ENCODE results near the gene GLT8D2. TPM values are rescaled to one million over a fixed set of nuclear protein-coding genes. Genes with fewer than 3 reads are reported as not detected.
A peak's percentile ranks its signal among the peaks of the same experiment; 100 is the strongest.

GLT8D2 gene, protein sequence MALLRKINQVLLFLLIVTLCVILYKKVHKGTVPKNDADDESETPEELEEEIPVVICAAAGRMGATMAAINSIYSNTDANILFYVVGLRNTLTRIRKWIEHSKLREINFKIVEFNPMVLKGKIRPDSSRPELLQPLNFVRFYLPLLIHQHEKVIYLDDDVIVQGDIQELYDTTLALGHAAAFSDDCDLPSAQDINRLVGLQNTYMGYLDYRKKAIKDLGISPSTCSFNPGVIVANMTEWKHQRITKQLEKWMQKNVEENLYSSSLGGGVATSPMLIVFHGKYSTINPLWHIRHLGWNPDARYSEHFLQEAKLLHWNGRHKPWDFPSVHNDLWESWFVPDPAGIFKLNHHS
- polyA plus RNA-seq (2012; ENCODE audit: missing spikeins) = 1.2 TPM

DNA sequence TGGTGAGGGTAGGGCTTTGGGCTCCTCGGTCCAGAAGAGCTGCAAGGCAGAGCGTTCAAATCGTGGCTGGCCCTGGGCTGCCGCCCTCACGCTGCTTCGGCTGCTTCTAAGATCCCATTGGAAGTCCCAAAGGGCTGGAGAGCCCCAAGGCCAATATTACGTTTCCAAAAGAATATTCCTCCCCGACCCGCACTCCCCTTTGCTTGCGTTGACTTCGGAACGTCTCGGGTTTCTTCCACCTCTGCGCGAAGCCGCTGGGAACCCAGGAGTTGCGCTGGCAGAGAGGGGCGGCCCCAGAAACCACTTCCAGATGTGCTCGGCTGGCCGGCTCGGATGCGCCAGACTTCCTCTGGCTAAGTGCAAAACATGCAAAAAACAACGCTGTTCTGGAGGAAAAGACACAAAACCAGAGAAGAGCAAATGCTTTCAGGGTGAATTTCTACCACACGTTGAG lies at the start of gene GLT8D2:
GLT8D2 (minus strand) TSS at position 285 of the 454 bp plus-strand sequence. CDS start 30,539 bp downstream, outside the sequence.
- no peak for DNase-seq (ENCODE audit: insufficient read length)
- no peak for TF ChIP-seq POLR2A (IDR thresholded peaks at IDR 0.05; ENCODE audit: low read depth, low read length)
- no peak for TF ChIP-seq POLR2AphosphoS5 (IDR thresholded peaks at IDR 0.05; ENCODE audit: low read depth, low read length)
- no peak for TF ChIP-seq TAF1 (IDR thresholded peaks at IDR 0.05; ENCODE audit: borderline replicate concordance, low read depth, low read length)
- no peak for FAIRE-seq

DNA sequence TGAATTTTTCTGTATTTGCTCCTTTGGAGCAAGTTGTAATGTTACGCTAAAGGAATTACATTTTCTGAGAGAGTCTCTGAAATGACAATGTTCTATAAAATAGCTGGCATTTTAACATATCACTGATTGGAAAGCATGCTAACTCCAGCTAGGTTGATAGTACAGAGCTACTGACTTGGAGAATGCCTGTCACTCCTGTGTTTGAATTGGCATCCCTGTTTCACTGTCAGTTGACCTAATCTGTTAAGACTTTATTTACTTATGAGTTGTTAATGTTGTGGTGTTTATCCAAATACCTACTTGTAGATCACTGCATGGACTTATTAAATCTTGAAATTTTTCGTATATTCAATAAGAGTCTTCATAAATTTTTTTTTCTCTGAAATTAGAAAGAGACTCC lies 48.0 kb upstream of the GLT8D2 start:
- DNase-seq (ENCODE audit: insufficient read length) = no peak
- FAIRE-seq = no peak
- TF ChIP-seq POLR2AphosphoS5 (IDR thresholded peaks at IDR 0.05; ENCODE audit: low read depth, low read length) (no peak), POLR2A (IDR thresholded peaks at IDR 0.05; ENCODE audit: low read depth, low read length) (no peak), TAF1 (IDR thresholded peaks at IDR 0.05; ENCODE audit: borderline replicate concordance, low read depth, low read length) (no peak)

DNA sequence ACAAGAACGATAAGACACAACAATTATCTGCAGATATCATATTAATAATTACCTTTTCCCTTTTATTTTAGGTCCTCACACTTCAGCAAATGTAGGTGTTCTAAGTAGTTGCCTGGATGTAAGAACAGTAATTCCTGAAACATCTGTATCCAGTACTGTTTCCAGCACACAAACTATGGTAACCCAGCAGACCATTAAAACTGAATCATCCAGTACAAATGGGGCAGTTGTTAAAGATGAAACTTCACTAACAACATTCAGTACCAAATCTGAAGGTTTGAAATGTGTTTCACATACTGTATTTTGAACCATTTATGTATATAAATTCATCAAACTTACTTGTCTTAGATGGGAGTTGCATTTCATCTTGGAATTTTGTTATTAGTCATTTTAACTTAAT lies 45.3 kb upstream of the GLT8D2 start:
- TF ChIP-seq TAF1 (IDR thresholded peaks at IDR 0.05; ENCODE audit: borderline replicate concordance, low read depth, low read length) (no peak), POLR2AphosphoS5 (IDR thresholded peaks at IDR 0.05; ENCODE audit: low read depth, low read length) (no peak), POLR2A (IDR thresholded peaks at IDR 0.05; ENCODE audit: low read depth, low read length) (no peak)
- FAIRE-seq (peak; percentile 60), DNase-seq (ENCODE audit: insufficient read length) (no peak)

DNA sequence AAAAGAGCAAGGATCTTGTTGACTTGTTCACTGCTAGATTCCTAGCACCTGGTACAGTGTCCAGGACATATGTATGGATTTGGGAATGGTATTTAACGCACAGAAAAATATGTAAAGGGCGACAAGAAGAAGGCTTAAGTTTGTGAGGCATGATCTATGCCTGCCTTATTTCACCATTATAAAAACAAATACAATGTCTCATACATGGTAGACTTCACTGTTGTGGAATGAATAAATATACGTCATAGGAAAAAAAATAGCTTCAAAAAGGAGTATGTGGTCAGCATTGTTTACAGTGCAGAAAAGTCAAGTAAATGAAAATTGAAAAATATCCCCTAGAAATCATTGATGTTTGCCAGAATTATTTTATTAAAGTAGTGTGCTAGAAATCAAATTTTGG lies 44.3 kb upstream of the GLT8D2 start:
- DNase-seq (ENCODE audit: insufficient read length) (no peak), FAIRE-seq (no peak)
- TF ChIP-seq POLR2AphosphoS5 (IDR thresholded peaks at IDR 0.05; ENCODE audit: low read depth, low read length) (no peak), POLR2A (IDR thresholded peaks at IDR 0.05; ENCODE audit: low read depth, low read length) (no peak), TAF1 (IDR thresholded peaks at IDR 0.05; ENCODE audit: borderline replicate concordance, low read depth, low read length) (no peak)

DNA sequence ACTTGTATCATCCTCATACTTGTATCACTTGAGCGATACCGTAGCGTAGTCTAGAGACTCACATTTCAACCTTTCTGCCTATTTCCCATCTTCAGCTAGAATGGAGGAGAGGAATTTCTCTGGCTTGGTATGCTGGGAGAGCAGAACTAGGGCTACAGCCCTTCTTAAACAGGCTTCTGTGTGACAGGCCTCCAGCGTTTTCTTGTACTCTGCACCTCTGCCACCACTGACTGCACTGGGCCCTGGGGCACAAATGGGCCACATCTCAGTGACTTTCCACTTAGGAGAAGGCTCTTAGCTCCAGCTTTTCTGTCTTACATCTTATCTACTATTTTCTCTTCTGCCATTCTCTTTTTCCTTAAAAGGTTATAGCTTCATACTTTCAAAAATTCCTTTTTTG lies 41.1 kb upstream of the GLT8D2 start:
- FAIRE-seq (no peak), DNase-seq (ENCODE audit: insufficient read length) (no peak)
- TF ChIP-seq POLR2A (IDR thresholded peaks at IDR 0.05; ENCODE audit: low read depth, low read length) (no peak), TAF1 (IDR thresholded peaks at IDR 0.05; ENCODE audit: borderline replicate concordance, low read depth, low read length) (no peak), POLR2AphosphoS5 (IDR thresholded peaks at IDR 0.05; ENCODE audit: low read depth, low read length) (no peak)

DNA sequence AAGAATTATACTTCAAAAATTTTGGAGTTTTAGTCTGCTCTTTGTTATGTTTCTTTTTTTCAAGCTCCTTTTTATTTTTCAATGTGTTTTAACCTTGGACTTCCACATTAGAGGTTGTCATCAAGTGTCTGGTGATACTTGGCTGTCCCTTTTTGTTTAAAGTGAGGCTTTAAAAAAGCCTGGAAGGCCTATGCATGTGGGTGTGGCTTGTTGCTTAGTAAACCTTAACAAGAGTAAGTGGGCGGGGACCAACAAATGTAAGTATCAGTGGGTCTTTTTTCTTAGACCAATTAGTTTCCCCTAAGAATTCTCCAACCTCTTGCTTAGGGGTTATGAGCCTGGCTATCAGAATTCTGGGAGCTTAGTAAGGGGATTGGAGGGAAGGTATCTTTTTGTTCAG lies 40.7 kb upstream of the GLT8D2 start:
- no peak for FAIRE-seq
- DNase-seq (ENCODE audit: insufficient read length) = no peak
- TF ChIP-seq TAF1 (IDR thresholded peaks at IDR 0.05; ENCODE audit: borderline replicate concordance, low read depth, low read length) (no peak), POLR2AphosphoS5 (IDR thresholded peaks at IDR 0.05; ENCODE audit: low read depth, low read length) (no peak), POLR2A (IDR thresholded peaks at IDR 0.05; ENCODE audit: low read depth, low read length) (no peak)

DNA sequence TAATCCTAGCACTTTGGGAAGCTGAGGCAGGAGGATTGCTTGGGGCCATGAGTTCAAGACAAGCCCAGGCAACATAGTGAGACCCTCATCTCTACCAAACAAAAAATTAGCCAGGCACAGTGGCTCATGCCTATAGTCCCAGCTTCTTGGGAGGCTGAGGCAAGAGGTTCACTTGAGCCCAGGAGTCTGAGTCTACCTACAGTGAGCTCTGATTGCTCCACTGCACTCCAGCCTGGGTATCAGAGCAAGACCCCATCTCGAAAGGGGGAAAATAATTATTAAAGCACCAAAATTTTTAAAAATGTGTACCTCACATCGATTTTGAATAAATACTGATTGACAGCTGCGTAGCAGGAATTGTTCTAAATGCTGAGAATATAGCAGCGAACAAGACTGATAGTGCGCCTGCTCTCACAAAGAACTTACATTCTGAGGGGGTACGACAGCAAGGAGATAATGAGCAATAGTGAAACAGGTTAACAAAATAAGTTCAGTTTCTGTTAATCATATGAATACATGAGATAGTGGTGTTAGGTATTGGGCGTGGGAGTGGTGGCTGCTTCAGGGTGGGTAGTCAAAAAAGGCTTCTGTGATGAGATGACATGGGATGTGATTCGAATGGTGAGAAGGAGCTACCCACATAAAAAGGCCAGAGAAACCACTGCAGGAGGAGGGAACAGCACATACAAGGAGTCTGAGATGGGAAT lies 33.9 kb upstream of the GLT8D2 start:
- FAIRE-seq (peak; percentile 30), DNase-seq (ENCODE audit: insufficient read length) (no peak)
- TF ChIP-seq TAF1 (IDR thresholded peaks at IDR 0.05; ENCODE audit: borderline replicate concordance, low read depth, low read length) = no peak
- no peak for TF ChIP-seq POLR2AphosphoS5 (IDR thresholded peaks at IDR 0.05; ENCODE audit: low read depth, low read length)
- no peak for TF ChIP-seq POLR2A (IDR thresholded peaks at IDR 0.05; ENCODE audit: low read depth, low read length)

DNA sequence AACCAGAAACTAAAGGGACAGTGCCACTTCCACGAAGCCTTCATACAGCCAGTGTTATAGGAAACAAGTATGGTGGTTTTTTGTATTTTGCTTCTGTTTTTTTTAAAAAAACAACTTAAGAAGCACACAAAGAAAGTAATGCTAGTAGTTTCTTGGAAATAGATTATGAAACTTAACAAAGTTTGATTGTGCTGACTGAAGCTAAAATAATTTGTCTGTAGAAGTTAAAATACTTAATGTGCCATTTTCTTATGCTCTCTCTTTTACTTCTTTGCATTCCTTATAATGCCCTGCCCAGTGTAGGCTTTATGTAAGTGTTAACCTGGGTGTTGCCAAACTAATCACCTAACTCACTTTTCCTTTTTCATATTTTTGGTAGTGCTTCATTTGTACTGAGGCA lies 30.8 kb upstream of the GLT8D2 start:
- FAIRE-seq (no peak), DNase-seq (ENCODE audit: insufficient read length) (no peak)
- no peak for TF ChIP-seq TAF1 (IDR thresholded peaks at IDR 0.05; ENCODE audit: borderline replicate concordance, low read depth, low read length)
- TF ChIP-seq POLR2AphosphoS5 (IDR thresholded peaks at IDR 0.05; ENCODE audit: low read depth, low read length) = no peak
- TF ChIP-seq POLR2A (IDR thresholded peaks at IDR 0.05; ENCODE audit: low read depth, low read length) = no peak

DNA sequence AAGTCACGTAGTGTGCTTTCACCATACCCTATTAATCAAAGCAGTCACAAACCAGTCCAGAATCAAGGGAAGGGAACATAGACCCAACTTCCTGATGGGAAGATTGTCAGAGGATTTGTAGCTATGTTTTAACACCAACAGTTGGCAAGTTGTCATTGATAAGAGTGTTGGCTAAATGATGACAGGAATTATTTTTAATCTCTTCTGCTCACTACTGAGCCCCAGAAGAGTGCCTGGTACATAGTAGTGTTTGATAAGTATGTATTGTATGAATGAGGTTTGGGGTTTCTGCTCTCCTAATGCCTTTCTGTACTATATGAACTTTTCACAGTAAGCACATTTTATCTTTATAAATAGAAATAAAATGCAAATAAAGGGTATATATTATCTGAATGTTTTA lies 29.0 kb upstream of the GLT8D2 start:
- DNase-seq (ENCODE audit: insufficient read length) (no peak), FAIRE-seq (no peak)
- TF ChIP-seq TAF1 (IDR thresholded peaks at IDR 0.05; ENCODE audit: borderline replicate concordance, low read depth, low read length) = no peak
- TF ChIP-seq POLR2A (IDR thresholded peaks at IDR 0.05; ENCODE audit: low read depth, low read length) = no peak
- no peak for TF ChIP-seq POLR2AphosphoS5 (IDR thresholded peaks at IDR 0.05; ENCODE audit: low read depth, low read length)

DNA sequence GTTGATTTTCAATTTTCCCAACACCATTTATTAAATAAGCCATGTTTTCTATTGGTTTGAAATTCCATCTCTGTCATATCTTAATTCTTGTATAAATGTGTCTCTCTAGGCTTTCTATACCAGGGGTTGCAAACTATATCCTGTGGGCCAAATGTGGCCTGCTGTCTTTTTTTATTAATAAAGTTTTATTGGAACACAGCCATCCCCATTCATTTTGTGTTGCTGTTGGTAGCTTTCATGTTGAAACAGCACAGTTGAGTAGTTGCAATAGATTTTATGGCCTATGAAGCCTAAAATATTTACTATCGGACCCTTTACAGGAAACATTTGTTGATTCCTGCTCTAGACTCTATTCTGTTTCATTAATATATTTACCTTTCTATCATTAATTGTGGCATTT lies 23.7 kb upstream of the GLT8D2 start:
- no peak for FAIRE-seq
- TF ChIP-seq POLR2A (IDR thresholded peaks at IDR 0.05; ENCODE audit: low read depth, low read length) (no peak), POLR2AphosphoS5 (IDR thresholded peaks at IDR 0.05; ENCODE audit: low read depth, low read length) (no peak), TAF1 (IDR thresholded peaks at IDR 0.05; ENCODE audit: borderline replicate concordance, low read depth, low read length) (no peak)

DNA sequence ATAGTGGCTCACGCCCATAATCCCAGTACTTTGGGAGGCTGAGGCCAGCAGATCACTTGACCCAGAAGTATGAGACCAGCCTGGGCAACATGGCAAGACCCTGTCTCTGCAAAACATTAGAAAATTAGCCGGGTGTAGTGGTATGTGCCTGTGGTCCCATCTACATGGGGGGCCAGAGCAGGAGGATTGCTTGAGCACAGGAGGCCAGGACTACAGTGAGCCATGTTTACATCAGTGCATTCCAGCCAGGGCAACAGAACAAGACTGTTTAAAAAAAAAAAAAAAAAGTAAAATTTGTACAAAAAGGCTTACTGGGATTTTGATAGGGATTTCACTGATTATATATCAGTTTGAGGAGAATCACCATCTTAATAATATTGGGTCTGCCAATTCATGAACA lies 22.1 kb upstream of the GLT8D2 start:
- TF ChIP-seq TAF1 (IDR thresholded peaks at IDR 0.05; ENCODE audit: borderline replicate concordance, low read depth, low read length) (no peak), POLR2AphosphoS5 (IDR thresholded peaks at IDR 0.05; ENCODE audit: low read depth, low read length) (no peak), POLR2A (IDR thresholded peaks at IDR 0.05; ENCODE audit: low read depth, low read length) (no peak)
- no peak for FAIRE-seq
- DNase-seq (ENCODE audit: insufficient read length) = no peak

More for the DNA sequence above, 23.7 kb upstream of the GLT8D2 start:
- DNase-seq (ENCODE audit: insufficient read length) = no peak
